HEK293 (cell line): ENCODE measurements around the gene TOPBP1.

ENCODE experiments used
- CTCF ChIP-seq: fragments of 450-650 bp; formaldehyde crosslinking; IDR thresholded peaks from 2 replicates; pipeline ENCODE4 v1.5.1; 2016; ENCODE audit warnings: missing biosample characterization, missing genetic modification characterization
- TSHZ1 ChIP-seq: fragments of 450-650 bp; formaldehyde crosslinking; IDR thresholded peaks from 2 replicates; pipeline ENCODE4 v1.5.1; 2016; ENCODE audit warnings: missing biosample characterization, missing genetic modification characterization, borderline replicate concordance
- ZBTB17 ChIP-seq: fragments of 450-650 bp; formaldehyde crosslinking; IDR thresholded peaks from 2 replicates; pipeline ENCODE4 v1.5.1; 2016; ENCODE audit warnings: missing biosample characterization, missing genetic modification characterization

DNA sequence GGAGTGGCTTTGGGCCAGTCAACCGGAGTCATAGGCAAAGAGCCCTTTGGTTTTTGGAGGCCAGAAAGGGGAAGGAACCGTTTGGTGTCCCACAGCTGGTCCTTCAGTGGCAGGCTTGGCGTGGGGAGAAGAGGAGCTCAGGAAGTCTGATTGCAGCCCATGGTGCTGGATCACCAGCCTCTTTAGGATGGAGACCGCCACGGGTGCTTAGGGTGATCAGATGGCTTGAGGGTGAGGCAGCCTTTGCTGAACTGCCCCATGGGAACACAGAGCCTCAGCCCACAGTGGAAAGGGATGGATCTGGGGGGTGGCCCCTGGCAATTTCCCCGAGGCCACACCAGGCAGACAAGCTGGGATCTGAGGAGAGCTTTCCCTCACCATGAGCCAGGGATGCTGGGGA, 38.6 kb upstream of the TOPBP1 start:
- TF ChIP-seq CTCF (tag by site-specific recombination), result no peak
- TF ChIP-seq TSHZ1 (tag by site-specific recombination), result no peak
- no peak for TF ChIP-seq ZBTB17 (tag by site-specific recombination)
